DMS53 treated with DMSO at 0.1 percent for 48 hours (cell line): ENCODE measurements around the gene LPA.

Experiments used
- DNase-seq: peaks from one replicate; lab custom pipeline; 2025; ENCODE audit not compliant: unreplicated experiment; lab: John Stamatoyannopoulos, UW

Gene LPA

GRCh38 chr6:160519133-160519532 is 144.9 kb downstream of the LPA start:
- DNase-seq: no peak

DNA sequence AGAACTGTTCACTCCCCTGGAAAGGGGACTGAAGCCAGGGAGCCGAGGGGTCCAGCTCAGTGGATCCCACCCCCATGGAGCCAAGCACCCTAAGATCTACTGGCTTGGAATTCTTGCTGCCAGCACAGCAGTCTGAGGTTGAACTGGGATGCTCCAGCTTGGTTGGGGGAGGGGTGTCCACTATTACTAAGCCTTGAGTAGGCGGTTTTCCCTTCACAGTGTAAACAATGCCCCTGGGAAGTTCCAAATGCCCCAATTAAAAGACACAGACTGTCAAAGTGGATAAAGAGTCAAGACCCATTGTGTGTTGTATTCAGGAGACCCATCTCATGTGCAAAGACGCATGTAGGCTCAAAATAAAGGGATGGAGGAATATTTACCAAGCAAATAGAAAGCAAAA is 150.2 kb downstream of the LPA start:
- no peak for DNase-seq

GRCh38 chr6:160510976-160511617 is 153.0 kb downstream of the LPA start:
- DNase-seq: no peak

DNA sequence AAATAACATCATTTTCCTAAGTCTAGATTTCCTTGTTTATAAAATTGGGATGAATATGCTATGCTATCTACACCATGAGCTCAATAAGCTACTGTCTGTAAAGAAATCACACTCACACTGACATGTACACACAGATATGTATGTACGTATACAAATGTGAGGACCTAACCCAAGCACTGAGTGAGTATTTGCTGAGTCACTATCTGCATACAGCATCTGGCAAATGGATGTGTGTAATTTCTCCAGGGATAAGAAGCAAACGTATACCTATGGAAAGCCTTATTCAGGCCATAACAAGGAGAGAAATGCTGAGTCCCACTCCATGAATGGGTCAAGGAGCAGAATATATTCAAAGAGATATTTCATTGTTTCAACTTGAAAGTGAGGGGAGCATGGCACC is 153.9 kb downstream of the LPA start:
- no peak for DNase-seq

- no peak for DNase-seq
Observed at GRCh38 chr6:160509610-160510009, 154.5 kb downstream of the LPA start.

- no peak for DNase-seq
Observed at GRCh38 chr6:160508599-160508998, 155.5 kb downstream of the LPA start.

DNA sequence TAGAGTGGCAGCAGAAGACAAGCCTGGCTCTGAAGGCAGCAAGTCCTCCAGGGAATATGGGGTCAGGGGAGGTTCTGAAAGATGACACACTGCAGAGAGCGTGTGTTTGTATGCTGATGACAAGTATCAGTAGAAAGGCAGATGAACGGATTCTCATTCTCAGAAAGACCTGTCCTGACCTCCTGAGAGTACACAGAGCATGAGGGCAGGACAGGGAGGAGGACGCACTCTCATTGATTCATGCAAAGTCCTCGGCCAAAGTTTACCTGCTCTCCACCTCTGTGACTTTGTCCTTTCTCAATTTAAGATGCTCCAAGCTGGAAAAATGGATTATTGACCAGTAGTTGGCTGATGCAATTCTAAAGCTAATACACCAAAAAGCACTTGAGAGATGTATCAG is 156.7 kb downstream of the LPA start:
- no peak for DNase-seq

- DNase-seq: no peak
Observed at GRCh38 chr6:160505970-160506369, 158.1 kb downstream of the LPA start.

DNA sequence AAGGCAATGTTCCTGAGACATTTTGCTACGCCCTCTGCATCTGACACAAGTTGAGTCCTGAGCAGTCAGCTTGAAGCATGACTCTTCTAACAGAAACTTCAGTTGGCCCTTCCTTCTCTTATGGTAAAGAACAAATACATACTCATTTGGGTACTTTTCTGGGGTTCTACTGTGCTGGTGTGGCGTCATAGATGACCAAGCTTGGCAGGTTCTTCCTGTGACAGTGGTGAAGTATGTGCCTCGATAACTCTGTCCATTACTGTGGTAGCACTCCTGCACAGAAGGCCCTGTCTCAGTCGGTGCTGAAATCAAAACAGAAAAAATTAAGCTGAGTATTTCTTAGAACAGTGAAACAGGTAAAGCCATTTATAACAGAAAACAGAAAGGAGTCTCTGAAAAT is 163.4 kb downstream of the LPA start:
- no peak for DNase-seq

GRCh38 chr6:160494576-160494975 is 169.5 kb downstream of the LPA start:
- DNase-seq: no peak

DNA sequence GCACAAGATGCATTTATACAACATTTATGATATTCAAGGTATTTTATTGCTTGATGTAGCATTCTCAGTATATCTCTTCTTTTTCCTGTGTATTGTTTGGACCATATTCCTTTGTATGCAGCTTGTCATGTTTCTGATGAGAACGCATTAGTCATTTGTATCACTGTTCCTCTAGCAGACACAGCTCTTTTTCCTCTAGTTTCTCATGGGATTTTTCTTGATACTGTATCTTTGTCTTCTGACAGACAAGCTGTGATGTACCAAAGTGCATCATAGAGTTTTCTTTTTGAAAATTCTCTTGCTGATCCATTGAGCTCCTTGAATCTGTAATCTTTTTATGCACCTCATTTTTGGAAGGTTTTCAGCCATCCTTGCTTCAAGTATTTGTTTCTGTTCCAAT is 175.0 kb downstream of the LPA start:
- no peak for DNase-seq

GRCh38 chr6:160487116-160487515 is 177.0 kb downstream of the LPA start:
- no peak for DNase-seq
